CD4-positive, alpha-beta T cell treated with Interleukin-1 beta for 1 hour (primary cell): Measurements from ENCODE around the gene COL4A5.
"Not testable (repeated sequence)": the region's sequence is repeated elsewhere in the genome, so short reads cannot be mapped to it uniquely, and the experiment has no call there.

Experiments
- DNase-seq, 2 donors: peaks; one replicate each; pipeline ENCODE4 v3.0.0-alpha.2; 2020 to 2022

COL4A5 gene

GRCh38 chrX:108439426-108439942 lies at the start of gene COL4A5:
COL4A5 (plus strand) TSS chrX:108439838; CDS start chrX:108440126, 288 bp downstream.
- no peak for DNase-seq

DNA sequence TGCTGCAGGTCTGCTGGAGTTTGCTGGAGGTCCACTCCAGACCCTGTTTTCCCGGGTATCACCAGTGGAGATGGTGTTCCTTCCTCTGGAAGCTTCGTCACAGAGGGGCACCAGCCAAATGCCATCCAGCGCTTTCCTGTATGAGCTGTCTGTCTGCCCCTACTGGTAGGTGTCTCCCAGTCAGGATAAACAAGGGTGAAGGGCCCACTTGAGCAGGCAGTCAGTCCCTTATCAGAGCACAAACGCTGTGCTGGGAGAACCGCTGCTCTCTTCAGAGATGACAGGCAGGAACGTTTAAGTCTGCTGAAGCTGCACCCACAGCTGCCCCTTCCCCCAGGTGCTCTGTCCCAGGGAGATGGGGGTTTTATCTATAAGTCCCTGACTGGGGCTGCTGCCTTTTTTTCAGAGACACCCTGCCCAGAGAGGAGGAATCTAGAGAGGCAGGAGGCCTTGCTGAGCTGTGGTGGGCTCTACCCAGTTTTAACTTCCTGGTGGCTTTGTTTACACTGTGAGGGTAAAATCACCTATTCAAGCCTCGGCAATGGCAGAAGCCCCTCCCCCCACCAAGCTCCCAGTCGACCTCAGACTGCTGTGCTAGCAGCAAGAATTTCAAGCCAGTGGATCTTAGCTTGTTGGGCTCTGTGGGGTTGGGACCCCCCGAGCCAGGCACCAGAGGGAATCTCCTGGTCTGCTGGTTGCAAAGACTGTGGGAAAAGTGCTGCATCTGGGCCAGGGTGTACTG lies 48.5 kb upstream of the COL4A5 start:
- DNase-seq = not testable (repeated sequence)

DNA sequence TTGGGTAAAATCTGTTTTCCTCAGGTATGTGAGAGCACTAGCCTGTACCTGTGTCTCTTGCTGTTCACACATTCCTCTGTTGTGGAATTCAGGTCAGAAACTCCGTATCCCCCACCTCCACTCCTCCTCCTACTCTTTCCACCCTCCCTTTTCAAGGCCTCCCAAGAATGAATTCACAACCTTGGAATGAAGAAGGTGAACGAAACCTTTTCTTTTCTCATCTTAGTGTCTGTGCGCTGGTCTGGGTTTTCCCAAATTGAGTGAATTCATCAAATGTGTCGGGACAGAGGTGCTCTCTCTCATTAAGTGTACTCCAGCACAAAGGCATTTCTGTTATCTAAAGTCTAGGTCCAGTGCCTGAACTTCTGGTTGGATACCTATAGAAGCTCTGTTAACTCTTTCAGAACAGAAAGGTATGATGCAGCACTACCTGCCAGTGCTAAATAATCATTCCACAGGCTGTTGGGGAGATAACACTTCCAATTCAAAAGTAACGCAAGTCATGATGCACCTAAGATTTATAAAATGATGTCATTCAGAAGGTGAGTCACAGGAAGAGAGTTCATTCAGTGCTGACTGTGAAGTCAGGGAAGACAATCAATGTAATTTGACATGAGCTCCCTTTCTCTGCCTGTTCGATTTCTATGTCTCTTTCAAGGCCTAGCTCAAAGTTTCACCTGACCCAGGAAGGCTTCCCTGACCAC lies 43.3 kb upstream of the COL4A5 start:
- DNase-seq = no peak

DNA sequence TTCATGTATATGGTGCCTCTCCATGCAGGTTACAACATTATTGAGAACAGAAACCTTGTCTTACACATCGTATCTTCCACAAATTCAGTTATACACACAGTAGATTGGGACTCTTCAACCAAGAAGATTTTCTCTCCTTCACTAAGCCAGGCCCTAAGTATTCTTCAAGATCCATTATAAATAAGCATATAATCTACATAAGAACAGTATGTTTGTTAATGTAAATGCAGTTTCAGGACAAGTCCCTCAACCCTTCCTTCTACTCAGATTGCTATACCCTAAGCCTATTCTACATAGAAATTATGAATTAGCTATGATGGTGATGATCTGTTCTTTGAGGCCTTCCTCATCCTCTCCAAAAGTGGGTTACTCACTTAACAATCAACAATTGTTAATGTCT lies 42.7 kb upstream of the COL4A5 start:
- DNase-seq = no peak

GRCh38 chrX:108397627-108398391 lies 41.8 kb upstream of the COL4A5 start:
- no peak for DNase-seq

DNA sequence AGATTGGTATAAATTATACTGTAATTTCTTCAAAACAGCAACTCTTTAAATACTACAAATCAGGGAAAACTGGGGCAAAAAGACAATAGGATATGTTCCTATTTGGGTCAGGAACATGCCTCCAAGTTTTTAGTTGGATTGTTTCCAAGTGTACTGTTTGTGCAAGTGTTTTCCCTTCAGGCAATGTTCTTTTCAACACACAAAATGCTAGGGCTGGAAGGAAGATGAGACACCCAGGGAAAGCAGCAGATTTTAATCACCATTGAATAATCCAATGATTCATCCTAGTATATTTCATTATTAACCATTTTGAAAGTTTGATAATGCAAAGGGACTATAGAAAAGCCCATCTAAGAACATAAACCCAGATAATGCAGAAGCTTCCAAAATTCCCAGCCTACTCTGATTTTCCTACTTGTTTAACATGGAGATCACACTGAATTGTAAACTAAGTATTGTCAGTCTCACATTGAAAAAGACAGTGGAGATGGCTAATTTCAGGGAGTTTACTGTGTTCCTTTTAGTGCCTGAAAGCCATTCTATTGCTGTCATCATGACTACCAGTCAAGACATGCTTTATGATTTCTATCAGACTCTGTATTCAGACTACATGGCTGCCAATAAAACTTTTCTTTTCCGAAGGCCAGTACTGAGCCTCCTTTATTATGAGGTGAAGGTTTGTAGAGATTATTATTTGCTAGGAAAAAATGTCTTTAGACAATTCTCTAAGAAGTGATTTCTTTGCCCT lies 40.0 kb upstream of the COL4A5 start:
- DNase-seq = no peak

- DNase-seq = no peak
Observed at GRCh38 chrX:108412783-108413182, 26.9 kb upstream of the COL4A5 start.

DNA sequence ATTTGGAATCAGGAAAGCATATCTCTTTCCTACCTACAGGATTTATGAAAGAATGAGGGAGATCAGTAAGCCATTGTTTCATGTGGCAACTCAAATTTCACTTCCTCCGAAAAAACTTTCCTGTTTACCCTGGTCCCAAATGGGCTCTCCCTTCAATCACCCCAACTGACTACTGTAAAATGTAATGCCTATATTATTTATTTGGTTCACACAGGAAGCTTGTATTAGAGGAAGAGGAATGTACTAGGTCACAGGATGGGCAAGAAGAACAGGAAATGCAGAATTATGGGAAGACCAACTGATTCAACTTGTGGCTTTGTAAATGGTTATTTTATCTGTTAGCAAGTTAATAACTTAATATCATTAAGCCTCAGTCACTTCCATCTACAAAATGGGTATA lies 24.5 kb upstream of the COL4A5 start:
- no peak for DNase-seq

- DNase-seq = no peak
Observed at GRCh38 chrX:108415891-108416290, 23.7 kb upstream of the COL4A5 start.

DNA sequence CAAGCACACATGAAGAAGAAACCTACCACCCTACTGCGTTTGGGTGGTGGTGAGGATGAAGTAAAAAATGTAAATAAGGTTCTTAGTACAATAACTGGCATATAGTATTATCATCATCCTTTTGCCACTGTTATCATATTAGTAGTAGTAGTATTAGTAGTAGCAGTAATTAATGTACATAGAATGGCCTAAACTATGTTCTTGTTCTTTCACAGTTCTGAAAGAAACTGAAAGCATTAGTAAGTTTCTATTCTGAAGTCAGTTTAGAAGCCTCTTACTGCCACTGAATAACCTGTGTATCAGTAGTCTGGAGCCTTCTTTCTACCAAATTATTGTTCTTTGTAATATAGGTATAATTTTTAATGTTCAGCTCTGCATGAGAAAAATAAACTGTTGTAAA lies 22.4 kb upstream of the COL4A5 start:
- DNase-seq = no peak

GRCh38 chrX:108419401-108419800 lies 20.2 kb upstream of the COL4A5 start:
- no peak for DNase-seq

- no peak for DNase-seq
Observed at GRCh38 chrX:108420481-108420880, 19.2 kb upstream of the COL4A5 start.

DNA sequence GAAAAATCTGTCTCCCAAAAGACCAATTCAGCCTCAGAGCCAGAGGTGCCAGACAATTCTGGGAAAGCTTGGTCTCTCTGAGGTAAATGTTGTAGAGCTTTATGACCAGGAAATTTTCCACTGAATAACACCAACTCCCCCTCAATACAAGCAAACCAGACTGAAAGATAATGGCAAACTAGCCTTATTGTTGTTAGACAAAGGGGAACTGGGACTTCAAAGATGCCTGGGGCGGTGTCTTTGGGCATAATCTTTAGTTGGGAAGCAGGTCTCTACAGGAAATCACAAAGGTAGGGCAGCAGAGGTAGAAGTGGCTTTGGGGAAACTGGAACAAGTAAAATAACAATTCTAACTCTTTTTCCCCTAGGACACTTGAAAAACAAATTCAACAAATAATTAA lies 13.4 kb upstream of the COL4A5 start:
- no peak for DNase-seq

DNA sequence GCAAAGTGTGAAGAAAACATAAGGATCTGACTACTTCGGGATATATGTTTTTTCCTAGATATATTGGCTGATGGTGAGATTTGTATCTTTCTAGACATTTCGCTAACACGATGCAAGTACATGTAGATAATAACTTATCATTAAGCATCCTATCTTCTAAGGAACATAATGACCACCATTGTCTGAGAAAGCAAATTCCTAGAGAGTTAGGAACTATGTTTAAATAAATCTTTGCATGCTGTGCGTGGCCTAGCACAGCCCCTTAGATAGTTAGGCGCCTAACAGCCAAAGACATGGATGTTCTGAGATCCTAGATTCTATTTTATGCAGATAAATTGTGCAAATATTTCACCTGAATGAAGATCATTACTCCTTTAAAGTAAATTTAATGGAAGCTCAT lies 4.4 kb upstream of the COL4A5 start:
- no peak for DNase-seq

- no peak for DNase-seq
Observed at GRCh38 chrX:108437349-108438109, 2.1 kb upstream of the COL4A5 start.

DNA sequence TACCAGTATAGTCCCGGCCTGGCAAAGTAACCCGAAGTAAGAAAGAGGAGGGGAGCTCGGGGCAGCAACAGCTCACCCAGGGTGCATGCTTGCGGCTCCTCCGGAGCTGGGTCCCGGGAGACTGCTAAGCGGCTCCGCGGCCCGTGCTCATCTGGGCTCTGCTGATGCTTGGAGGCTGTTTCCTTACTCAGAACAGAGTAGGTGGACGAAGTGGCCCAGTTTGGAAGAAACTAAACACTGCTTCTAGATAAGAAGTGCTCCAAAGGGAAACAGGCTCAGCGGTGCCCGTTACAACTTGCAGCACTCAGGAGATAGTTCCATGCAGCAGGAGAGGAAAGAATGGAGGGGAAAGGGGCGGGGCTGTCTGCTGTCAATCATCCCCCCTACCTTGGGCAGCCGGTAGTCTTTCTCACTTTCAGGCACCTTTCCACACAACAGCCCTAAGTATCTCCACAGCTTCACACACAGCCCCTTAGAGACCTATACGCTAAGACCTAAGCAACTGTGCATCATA lies 1.5 kb upstream of the COL4A5 start, which contains the start of gene COL4A6:
Gene COL4A6 (minus strand): TSS at position 313 of the 514 bp plus-strand sequence. CDS start 226 bp downstream, at position 87.
- no peak for DNase-seq

DNA sequence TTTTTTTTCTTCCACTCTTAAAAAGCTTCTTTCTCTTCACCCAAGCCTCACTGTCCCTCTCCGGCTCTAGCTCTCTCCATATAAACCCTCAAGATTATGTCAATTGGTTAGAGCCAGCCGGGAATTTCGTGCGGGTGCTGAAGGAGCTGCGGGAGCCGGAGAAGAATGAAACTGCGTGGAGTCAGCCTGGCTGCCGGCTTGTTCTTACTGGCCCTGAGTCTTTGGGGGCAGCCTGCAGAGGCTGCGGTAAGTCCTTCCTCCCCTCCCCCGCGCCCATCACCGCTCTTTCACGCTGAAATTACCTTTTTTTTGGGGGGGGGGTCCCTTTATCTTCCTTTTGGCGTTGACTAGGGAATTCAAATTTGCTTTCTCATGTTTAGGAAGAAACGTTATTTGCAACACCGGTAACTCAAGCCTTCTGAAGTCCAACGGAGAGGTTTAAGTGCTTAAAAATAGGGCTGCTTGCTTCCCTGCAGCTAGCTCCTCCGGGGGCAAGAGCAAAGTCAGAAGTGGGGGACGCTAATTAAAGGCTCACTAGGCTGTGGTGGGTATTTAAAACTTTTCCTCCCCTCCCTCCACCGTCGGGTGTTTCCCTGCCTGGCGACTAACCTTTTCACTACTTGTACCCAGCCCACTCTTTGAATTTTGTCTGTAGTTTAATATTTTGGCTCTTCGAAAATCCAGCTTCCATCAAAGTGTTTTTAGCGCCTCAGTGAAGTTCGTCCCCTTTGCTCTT lies 491 bp downstream of the COL4A5 start:
- no peak for DNase-seq

DNA sequence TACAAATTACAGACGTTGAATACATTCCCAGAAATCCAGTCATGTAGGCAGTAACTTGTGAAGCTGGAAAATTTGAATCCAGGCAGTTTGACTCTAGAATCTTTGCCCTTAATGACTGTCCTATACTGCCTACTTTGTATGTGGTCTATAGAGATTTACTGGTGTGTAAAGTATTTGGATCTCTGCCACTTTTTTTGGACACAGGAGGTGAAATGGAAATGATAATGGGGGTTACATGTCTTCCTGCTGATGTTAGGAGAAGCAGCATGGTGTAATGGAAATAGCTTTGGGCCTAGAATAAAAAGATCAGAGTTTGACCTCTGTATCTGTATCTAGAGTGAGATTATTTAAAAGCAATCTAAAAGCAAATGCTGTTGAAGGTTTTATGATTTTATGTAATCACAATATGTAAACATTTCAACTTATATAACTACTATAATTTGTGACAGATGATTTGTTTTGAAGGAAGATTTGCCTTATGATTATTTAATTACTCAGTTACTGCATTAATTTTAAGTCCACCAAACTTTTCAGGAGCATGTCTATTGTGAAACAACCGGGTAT lies 3.3 kb downstream of the COL4A5 start:
- no peak for DNase-seq

- no peak for DNase-seq
Observed at GRCh38 chrX:108447303-108447702, 7.7 kb downstream of the COL4A5 start.

DNA sequence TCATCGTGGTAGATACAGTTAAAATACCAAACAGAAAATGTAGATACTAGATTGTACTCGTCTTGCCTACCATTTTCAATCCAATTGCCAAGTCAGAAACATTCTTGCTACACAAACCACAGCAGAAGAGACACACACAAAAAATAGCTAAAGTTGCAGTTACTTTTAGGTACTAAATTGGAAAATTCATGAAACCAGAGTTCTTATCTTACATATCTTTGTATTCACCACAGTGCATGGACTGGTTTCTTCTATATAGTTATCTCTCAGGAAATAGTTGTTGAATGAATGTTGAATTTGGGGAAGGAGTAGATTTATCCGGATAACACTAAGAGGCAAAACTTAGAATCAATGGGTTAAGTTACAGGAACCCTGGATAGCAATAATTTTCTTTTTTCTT lies 14.2 kb downstream of the COL4A5 start:
- DNase-seq = no peak
